MM.1S (cell line): ENCODE measurements around the gene MICALL2.

ENCODE experiments used
- DNase-seq: peaks from one replicate; pipeline ENCODE4 v3.0.0-alpha.2; 2015
- H2AFZ ChIP-seq: fragments of 300-600 bp; sonication (generic); 2 replicates; pipeline ENCODE4 v1.6.0; 2016; ENCODE audit warnings: antibody characterized with exemption, low read length
- H3F3A ChIP-seq: fragments of 300-600 bp; sonication (generic); 2 replicates; pipeline ENCODE4 v1.6.1; 2016; ENCODE audit warnings: mild to moderate bottlenecking, antibody characterized with exemption, low read length, moderate library complexity, mixed read lengths; ENCODE audit not compliant: insufficient read depth
- H3K27ac ChIP-seq: fragments of 300-600 bp; sonication (generic); 2 replicates; pipeline ENCODE4 v1.5.1; 2016; ENCODE audit warnings: mild to moderate bottlenecking, low read length
- H3K27me3 ChIP-seq: fragments of 300-600 bp; sonication (generic); replicated peaks from 2 replicates; pipeline ENCODE4 v1.6.0; 2016; ENCODE audit warnings: low read length; ENCODE audit not compliant: insufficient read depth
- H3K36me3 ChIP-seq: fragments of 300-600 bp; sonication (generic); replicated peaks from 2 replicates; pipeline ENCODE4 v1.6.1; 2016; ENCODE audit warnings: mild to moderate bottlenecking, low read length, mixed read lengths; ENCODE audit not compliant: insufficient read depth
- H3K4me1 ChIP-seq: fragments of 300-600 bp; sonication (generic); 2 replicates; pipeline ENCODE4 v1.6.1; 2016; ENCODE audit warnings: low read length, mixed read lengths
- H3K4me2 ChIP-seq: fragments of 300-600 bp; sonication (generic); 2 replicates; pipeline ENCODE4 v1.6.0; 2016; ENCODE audit warnings: low read depth, low read length
- H3K4me3 ChIP-seq: fragments of 300-600 bp; sonication (generic); 2 replicates; pipeline ENCODE4 v1.5.1; 2016; ENCODE audit warnings: low read length, mixed read lengths
- H3K79me2 ChIP-seq: fragments of 300-600 bp; sonication (generic); 2 replicates; pipeline ENCODE4 v1.6.1; 2016; ENCODE audit warnings: mixed run types, low read length, mixed read lengths
- H3K9ac ChIP-seq: fragments of 300-600 bp; sonication (generic); 2 replicates; pipeline ENCODE4 v1.6.1; 2016; ENCODE audit warnings: low read length, mixed read lengths
- H3K9me2 ChIP-seq: fragments of 300-600 bp; sonication (generic); replicated peaks from 2 replicates; pipeline ENCODE4 v1.6.1; 2016; ENCODE audit warnings: mild to moderate bottlenecking, low read length, mixed read lengths; ENCODE audit not compliant: insufficient read depth
- H3K9me3 ChIP-seq: fragments of 300-600 bp; sonication (generic); replicated peaks from 2 replicates; pipeline ENCODE4 v1.6.1; 2016; ENCODE audit warnings: mild to moderate bottlenecking, low read length, mixed read lengths; ENCODE audit not compliant: insufficient read depth
- H4K20me1 ChIP-seq: fragments of 300-600 bp; sonication (generic); 2 replicates; pipeline ENCODE4 v1.6.1; 2016; ENCODE audit warnings: mild to moderate bottlenecking, low read length, moderate library complexity, mixed read lengths; ENCODE audit not compliant: insufficient read depth
- EZH2 ChIP-seq: fragments of 300-600 bp; sonication (generic); optimal IDR thresholded peaks from 2 replicates; pipeline ENCODE3; 2017; ENCODE audit warnings: low read depth, mild to moderate bottlenecking, antibody characterized with exemption, low read length, mixed read lengths
- EZH2phosphoT487 ChIP-seq: fragments of 300-600 bp; sonication (generic); IDR thresholded peaks from 2 replicates; pipeline ENCODE4 v1.6.1; 2018; ENCODE audit warnings: antibody characterized with exemption, low read length
- TF ChIP-seq, protein P1 (sequence below): fragments of 300-600 bp; sonication (generic); IDR thresholded peaks from 2 replicates; pipeline ENCODE4 v1.5.1; 2016; ENCODE audit warnings: antibody characterized with exemption, low read length, mixed read lengths

The MICALL2 gene

DNA sequence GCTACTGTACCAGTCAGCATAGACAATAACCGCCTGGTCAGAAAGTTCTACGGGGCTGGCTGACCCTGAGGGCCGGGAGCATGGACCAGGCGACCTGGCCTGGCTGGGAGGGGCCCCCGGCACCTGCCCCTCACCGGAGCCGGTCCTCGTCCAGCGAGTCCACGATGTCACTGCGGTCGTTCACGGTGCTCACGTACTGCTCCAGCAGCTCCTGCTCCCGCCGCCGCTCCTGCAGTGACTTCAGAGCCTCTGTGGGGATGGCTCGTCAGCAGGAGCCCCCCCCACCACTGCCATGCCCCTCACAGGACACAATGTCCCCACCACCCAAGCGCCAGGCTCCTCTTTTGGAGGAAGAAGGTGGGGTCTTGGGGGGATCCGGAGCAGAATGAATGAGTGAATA, 22.7 kb downstream of the MICALL2 start:
- Histone ChIP-seq H3K79me2 (no peaks in the 10 kb centered on the region), H4K20me1 (no peaks in the 10 kb centered on the region), H3K4me3 (no peak overlapping the region), H3K9ac (no peak overlapping the region), H3F3A (no peaks in the 10 kb centered on the region), H3K27me3 (peaks cover 52% of the 10 kb centered on the region), H3K9me3 (no peaks in the 10 kb centered on the region), H3K27ac (no peak overlapping the region), H3K4me2 (no peak overlapping the region), H3K9me2 (no peaks in the 10 kb centered on the region), H3K36me3 (no peaks in the 10 kb centered on the region), H3K4me1 (no peaks in the 10 kb centered on the region), H2AFZ (no peak overlapping the region)
- TF ChIP-seq, protein P1, sequence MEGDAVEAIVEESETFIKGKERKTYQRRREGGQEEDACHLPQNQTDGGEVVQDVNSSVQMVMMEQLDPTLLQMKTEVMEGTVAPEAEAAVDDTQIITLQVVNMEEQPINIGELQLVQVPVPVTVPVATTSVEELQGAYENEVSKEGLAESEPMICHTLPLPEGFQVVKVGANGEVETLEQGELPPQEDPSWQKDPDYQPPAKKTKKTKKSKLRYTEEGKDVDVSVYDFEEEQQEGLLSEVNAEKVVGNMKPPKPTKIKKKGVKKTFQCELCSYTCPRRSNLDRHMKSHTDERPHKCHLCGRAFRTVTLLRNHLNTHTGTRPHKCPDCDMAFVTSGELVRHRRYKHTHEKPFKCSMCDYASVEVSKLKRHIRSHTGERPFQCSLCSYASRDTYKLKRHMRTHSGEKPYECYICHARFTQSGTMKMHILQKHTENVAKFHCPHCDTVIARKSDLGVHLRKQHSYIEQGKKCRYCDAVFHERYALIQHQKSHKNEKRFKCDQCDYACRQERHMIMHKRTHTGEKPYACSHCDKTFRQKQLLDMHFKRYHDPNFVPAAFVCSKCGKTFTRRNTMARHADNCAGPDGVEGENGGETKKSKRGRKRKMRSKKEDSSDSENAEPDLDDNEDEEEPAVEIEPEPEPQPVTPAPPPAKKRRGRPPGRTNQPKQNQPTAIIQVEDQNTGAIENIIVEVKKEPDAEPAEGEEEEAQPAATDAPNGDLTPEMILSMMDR: no peak
- no peak for TF ChIP-seq EZH2phosphoT487
- no peak for TF ChIP-seq EZH2
- no peak for DNase-seq

DNA sequence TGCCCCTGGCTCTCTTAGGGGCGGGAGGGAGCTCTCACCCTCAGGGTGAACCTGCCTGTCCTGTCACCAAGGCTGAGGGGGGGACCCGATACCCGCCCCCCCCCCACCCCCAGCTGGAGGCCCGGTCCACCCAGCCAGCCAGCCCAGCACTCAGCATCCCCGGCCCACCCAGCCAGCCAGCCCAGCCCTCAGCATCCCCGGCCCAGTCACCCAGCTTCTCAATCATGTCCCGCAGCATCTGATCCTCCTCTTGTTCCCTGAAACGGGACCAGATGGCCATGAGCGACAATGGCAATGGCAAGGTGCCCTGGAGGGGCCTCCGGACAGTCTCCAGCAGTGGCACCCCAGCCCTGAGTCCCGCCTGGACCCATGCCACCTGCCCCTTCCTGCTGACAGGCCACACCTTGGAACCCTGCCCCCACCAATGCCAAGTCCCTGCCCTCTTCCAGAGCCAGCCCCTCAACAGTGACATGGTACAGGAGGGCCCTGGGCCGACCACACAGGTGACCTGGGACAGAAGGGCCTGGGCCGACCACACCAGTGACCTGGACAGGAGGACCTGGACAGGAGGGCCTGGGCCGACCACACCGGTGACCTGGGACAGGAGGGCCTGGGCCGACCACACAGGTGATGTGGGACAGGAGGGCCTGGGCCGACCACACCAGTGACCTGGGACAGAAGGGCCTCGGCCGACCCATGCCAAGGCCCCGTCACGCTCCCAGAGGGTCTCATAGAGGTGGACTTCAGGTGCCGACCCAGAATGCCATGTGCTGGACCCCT, 24.2 kb downstream of the MICALL2 start:
- no peak for DNase-seq
- TF ChIP-seq EZH2phosphoT487: no peak
- TF ChIP-seq, protein P1: no peak
- no peak for TF ChIP-seq EZH2
- Histone ChIP-seq H3K27ac (no peak overlapping the region), H2AFZ (no peak overlapping the region), H3K4me1 (no peaks in the 10 kb centered on the region), H3K4me3 (no peak overlapping the region), H3K9me2 (no peaks in the 10 kb centered on the region), H4K20me1 (no peaks in the 10 kb centered on the region), H3K79me2 (no peaks in the 10 kb centered on the region), H3K36me3 (no peaks in the 10 kb centered on the region), H3K27me3 (peaks cover 67% of the 10 kb centered on the region), H3K9ac (no peak overlapping the region), H3K9me3 (no peaks in the 10 kb centered on the region), H3F3A (no peaks in the 10 kb centered on the region), H3K4me2 (no peak overlapping the region)

DNA sequence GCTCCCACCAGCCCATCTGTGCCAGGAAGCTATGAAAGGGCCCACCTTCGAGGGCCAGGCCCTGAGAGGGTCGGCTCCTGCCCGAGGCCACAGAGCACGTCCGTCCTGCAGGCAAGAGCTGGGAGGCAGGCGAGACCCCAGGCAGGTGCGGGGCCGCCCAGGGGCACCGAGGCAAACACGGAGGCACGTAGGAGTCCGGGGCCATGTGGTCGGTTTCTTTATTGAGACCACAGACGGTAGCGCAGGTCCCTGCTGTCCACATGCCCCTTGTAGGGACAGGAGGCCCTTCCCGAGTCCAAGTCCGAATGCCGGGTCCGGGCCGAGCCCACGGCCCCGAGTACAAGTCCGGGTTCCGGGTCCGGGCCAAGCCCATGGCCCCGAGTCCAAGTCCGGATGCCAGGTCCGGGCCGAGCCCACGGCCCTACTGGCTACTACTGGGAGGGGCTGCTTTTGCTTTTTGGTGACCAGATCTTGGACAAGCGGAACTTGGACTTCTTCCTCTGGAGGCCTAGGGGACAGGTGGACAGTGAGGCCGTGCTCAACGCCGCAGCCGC, 25.0 kb downstream of the MICALL2 start:
- H3K4me2 ChIP-seq: no peak overlapping the region
- H3K79me2 ChIP-seq: no peaks in the 10 kb centered on the region
- peaks cover 76% of the 10 kb centered on the region for H3K27me3 ChIP-seq
- H3K9me2 ChIP-seq: no peaks in the 10 kb centered on the region
- no peak overlapping the region for H3K27ac ChIP-seq
- DNase-seq: no peak
- no peaks in the 10 kb centered on the region for H3K36me3 ChIP-seq
- H3K4me1 ChIP-seq: no peaks in the 10 kb centered on the region
- TF ChIP-seq, protein P1: no peak
- TF ChIP-seq EZH2phosphoT487 (no peak; the same call in 1 of the 2 replicates), EZH2 (no peak)
- no peak overlapping the region for H3K9ac ChIP-seq
- H4K20me1 ChIP-seq: no peaks in the 10 kb centered on the region
- no peaks in the 10 kb centered on the region for H3F3A ChIP-seq
- no peak overlapping the region for H3K4me3 ChIP-seq
- H2AFZ ChIP-seq: no peak overlapping the region
- H3K9me3 ChIP-seq: no peaks in the 10 kb centered on the region
